HG03045 (cell line): Measurements from ENCODE around the gene CD69.
"Not testable (repeated sequence)": the region's sequence is repeated elsewhere in the genome, so short reads cannot be mapped to it uniquely, and the experiment has no call there.

Experiments used
- ATAC-seq: cut with Tn5 transposase; IDR thresholded peaks from one replicate; pipeline ENCODE4 v1.9.1; 2021; ENCODE audit warnings: mild to moderate bottlenecking, moderate library complexity; ENCODE audit not compliant: unreplicated experiment

CD69 gene

DNA sequence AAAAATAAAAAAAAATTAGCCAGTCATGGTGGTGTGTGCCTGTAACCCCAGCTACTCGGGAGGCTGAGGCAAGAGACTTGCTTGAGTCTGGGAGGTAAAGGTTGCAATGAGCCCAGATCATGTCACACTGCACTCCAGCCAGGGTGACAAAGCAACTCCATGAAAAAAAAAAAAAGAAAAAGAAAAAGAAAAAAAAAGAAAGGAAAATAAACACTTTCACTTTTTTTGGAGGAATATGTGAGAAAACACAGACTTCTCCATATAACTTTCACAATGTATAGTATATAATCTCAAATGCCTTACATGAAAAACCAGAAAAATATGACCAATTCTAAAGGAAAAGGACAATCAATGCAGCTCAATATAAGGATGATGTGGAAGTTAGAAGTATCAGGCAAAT is 36.7 kb downstream of the CD69 start:
- ATAC-seq: no peak

DNA sequence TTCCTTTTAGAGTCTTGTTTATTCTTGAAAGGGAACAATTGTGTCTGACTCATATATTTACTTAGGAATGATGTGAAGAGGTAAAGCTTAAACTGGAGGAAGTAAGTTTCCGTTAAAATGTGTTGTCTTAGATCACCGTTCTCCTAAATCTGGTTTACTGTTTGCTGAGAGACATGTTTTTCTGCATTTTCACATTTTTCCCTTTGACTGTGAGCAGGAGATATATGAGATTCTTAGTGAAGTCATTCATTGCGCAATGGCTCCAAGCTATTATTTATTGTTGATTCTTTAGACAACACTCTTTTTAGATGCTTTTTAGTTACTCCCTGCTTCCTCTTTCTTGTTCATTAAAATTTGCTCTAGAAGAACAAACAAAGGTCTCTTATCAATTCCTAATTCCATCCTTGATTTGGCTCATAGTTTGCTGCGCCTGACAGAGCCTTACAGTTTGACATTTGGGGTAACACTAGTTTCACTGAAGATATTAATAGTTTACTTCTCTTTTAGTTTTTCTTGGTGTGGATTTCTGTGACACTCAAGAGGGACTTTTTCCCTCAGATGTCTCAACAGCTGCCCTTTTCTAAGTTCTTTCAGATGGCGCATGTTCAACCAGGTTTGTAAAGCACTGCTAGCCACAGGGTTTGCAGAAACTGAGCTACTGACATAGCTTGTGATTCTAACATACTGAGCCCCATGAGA is 39.2 kb downstream of the CD69 start:
- ATAC-seq: peak; percentile 74

DNA sequence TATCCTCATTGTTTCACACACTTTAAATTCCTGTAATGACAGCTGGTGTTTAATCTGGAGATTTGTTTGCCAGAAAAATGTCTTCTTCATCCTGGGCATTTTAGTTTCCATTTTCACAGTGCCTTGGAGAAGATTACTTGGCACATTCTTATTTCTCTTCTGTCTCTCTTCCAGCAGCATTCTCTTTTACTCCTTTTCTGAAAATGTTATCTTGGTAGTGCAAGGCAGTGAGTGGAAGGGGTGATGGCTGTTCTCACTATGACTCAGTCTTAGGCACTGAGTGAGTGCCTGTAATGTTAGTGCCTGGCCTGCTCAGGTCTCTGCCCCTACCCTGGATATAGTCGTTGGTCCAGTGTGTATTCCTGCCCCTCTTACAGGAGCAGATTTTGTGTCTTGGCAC is 40.9 kb downstream of the CD69 start:
- no peak for ATAC-seq

DNA sequence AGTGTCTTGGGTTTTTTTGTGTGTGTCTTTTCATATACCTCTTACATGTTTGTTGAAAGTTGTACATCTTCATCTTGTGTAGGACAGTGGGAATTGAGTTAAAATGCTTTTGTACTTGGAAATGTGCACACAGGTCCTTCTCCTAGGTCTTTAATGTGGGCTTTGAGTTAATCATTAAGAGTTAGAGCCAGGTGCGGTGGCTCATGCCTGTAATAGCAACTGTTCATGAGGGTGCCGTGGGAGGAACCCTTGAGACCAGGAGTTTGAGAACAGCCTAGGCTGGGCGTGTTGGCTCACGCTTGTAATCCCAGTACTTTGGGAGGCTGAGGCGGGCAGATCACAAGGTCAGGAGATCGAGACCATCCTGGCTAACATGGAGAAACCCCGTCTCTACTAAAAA is 41.7 kb downstream of the CD69 start:
- ATAC-seq: no peak

DNA sequence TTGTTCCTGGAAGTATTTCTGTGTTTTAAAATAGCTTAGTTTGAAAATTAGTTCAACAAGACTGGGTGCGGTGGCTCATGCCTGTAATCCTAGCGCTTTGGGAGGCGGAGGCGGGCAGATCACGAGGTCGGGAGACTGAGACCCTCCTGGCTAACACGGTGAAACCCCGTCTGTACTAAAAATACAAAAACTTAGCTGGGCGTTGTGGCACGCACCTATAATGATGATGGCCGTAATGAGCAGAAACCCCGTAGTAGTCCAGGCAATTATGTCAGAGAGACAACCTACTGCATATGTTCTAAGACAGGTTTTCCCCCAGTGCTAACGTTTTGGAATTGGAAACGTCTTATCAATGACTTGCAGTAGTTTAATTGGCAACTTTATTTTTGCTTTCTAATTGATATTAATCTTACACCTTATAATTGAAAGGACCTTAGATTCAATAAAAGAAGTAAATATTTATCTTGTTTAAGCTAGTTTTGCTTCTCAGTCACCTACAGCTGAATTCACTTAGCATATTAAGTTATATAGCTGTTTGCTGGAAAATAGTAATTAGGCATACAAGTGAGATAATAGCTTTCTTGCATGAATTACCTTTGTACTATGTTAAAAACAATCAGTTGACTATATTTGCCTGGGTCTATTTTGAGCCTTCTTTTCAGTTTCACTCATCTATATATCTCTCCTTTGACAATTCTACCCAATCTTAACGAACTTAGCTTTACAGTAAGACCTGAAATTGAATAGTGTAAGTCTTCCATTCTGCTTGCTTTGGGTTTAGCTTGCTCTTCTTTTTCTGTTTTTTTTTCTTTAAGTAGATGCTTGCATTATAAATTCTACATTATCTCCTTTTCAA is 43.4 kb downstream of the CD69 start:
- no peak for ATAC-seq

DNA sequence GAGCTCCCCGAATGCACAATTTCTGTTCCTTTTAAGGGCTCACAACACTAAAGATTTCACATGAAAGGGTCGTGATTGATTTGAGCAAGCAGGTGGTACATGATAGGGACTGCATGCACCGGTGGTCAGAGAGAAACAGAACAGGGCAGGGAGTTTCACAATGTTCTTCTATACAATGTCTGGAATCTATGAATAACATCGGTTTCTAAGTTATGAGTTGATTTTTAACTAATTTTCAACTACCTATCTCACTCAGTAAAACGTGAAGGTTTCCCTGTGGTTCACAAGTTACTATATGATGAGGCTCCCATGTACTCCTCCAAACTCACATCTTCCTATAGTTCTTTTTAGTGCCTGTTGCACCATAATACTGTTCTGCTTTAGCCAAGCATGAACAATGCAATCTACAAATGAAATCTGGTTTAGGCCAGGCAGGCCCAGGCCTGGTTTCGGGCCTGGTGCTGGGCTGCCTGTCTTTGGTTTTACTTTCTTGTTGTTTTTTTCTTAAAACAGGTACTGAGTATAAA is 47.6 kb downstream of the CD69 start:
- ATAC-seq: peak; percentile 64

DNA sequence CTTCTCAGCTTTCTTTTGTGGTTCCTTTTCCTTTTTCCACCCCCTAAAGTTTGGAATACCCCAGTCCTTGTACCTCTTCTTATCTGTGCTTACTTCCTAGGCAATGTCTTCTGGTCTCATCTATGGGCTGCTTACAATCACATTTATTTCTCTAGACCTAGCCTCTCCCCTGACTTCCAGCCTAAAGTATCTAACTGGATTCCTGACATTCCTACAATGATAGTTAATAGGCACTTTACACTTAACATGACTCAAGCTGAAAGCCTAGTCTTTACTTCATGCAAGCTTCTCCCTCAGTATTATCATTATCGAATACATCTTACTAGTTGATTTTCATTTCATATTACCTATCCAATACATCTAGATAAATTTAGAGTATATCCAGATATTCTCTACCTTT is 49.0 kb downstream of the CD69 start:
- ATAC-seq: no peak

DNA sequence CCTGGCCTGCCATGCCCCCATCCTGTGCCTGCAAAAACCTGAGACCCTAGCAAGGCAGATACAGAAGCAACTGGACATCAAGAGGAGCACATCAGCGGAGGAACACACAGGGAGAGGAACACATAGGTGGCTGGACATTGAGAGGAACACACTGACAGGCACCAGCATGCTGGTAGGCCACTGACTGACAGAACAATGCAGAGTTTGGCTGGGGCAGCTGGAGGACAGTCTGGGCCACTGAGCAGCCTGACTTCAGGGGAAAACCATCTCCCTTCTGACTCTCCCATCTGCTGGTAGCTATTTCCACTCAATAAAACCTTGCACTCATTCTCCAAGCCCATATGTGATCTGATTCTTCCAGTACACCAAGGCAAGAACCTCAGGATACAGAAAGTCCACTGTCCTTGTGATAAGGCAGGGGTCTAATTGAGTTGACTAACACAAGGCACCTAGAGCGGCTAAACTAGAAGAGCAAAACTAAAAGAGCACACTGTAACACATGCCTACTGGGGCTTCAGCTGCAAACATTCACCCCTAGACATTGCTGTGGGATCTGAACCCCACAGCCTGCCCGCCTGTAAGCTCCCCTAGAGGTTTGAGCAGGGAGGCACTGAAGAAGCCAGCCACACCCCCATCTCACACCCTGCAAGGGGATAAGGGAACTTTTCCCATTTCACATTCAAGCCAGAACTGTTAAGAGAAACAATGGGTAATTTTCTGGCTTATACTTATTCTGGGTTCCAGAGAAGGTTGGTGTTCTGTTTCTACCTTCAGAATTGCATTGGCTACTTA is 49.9 kb downstream of the CD69 start:
- ATAC-seq: no peak

DNA sequence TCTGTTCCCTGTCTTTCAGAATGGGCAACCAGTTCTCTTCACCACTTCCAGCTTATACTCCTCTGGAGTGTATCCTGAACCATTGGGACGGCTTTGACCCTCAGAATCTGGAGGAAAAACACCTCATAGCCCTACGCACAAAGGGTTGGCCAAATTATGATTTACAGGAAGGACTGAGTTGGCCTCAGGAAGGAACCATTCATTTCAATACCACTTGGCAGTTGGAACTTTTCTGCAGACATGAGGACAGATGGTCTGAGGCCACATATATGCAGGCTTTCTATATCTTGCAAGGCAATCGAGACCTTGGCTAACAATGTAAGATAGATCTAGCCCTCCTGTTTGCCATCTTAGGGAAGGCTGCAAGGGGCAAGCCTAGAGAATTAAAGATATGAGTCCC is 51.8 kb downstream of the CD69 start:
- no peak for ATAC-seq

DNA sequence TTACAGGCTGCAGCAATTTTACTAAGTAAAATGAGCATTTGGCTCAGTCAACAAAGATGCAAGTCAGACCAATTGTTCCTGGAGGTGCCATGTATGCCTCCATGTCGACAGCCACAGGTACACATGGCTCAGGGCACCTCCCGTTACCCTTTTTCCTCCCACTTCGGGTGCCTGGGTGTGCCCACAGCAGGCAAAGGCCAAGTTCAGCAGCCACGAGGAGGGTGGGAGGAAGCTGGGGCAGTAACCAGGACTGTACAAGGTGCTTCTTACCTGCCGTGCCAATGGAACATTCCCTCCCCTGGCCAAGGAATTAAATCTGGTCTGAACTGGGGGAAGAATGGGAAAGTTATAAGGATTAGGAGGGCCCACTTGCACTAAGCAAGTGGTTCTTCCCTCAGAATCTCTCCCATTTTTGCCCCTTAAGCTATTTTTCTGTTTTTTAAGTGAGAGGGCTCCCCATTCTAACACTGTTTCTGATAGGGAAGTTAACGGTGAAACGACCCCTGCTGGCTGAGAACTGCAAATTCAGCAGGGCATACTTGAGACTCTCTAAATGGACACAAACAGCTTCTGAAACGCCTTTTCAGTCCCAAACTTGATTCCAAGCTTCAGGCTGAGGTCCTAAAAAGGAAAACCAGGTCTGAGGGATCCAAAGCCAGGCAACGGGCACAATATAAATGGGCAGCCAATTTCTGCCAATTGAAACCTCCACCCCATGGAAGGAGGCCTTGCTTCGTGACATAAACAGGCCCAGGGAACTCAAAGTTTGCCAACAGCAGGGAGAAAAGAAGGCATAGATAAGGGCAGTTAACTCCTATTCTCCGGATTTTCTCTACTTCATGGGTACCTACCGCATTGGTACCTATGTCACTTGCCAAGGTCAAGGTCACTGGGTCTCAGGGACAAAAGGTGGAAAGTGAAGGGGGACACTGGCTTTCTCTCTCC is 52.6 kb downstream of the CD69 start:
- ATAC-seq: no peak

DNA sequence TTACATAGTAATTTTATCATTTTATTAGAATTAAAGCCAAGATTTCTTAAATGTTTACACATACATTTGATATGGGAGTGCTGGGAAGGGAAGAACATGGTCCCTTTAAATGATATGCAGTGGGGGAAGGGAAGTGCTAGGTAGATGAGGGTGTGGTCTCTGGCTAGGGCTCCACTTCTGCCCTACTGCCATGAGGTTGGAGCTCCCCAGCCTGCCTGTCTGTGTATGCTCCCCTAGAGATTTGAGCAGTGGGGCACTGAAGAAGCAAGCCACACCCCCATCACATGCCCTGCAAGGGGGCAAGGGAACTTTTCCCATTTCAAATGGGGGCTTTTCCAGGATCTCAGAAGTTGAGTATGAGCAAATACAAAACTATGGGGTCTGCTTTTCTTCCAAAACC is 53.3 kb downstream of the CD69 start:
- no peak for ATAC-seq

DNA sequence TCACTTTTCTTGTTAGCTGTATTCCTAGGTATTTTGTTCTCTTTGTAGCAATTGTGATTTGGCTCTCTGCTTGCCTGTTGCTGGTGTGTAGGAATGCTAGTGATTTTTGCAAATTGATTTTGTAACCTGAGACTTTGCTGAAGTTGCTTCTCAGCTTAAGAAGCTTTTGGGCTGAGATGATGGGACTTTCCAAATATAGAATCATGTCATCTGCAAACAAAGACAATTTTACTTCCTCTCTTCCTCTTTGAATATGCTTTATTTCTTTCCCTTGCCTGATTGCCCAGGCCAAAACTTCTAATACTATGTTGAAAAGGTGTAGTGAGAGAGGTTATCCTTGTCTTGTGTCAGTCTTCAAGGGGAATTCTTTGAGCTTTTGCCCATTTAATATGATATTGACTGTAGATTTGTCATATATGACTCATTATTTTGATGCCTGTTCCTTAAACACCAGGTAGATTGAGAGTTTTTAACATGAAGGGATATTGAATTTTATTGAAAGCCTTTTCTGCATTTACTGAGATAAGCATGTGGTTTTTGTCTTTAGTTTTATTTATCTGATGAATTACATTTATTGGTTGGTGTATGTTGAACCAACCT is 54.5 kb downstream of the CD69 start:
- no peak for ATAC-seq

DNA sequence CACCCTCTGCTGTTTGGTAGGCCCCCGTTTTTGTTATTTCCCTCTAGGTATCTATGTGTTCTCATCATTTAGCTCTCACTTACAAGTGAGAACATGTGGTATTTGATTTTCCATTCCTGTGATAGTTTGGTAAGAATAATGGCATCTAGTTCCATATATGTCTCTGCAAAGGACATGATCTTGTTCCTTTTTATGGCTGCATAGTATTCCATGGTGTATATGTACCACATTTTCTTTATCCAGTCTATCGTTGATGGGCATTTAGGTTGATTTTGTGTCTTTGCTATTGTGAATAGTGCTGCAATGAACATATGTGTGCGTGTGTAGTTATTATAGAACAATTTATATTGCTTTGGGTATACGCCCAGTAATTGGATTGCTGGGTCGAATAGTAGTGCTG is 56.1 kb downstream of the CD69 start:
- not testable (repeated sequence) for ATAC-seq
